NT2/D1 (cell line): ENCODE data around the gene PPP5C.

Source experiments
- SUZ12 ChIP-seq: IDR thresholded peaks from 2 replicates; pipeline ENCODE4 v1.6.1; 2011; ENCODE audit not compliant: insufficient read length, insufficient read depth; ENCODE audit errors: extremely low read depth
- YY1 ChIP-seq: IDR thresholded peaks from 2 replicates; pipeline ENCODE4 v1.6.1; 2011; ENCODE audit not compliant: insufficient read length, insufficient read depth
- ZNF274 ChIP-seq: IDR thresholded peaks from 2 replicates; pipeline ENCODE4 v1.6.1; 2011; ENCODE audit warnings: mild to moderate bottlenecking, low read depth, low read length

DNA sequence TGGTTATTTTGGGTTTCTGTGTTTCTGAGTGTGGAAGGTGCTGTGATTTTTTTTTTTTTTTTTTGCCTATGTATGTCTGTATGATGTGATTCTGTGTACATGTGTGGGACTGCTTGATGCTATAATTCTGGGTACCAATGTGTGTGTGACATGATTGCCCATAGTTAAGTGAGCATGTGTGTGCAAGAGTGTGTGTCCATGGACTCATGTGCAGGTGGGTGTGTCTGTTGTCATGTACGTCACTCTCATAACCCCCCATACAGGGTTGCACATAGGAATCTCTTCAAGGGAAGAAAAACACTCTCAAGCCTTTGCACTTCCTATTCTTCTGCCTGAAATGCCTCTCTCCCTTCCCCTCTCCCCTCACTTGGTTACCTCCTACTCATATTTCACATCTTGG, 2.5 kb upstream of the PPP5C start:
- TF ChIP-seq ZNF274: no peak
- no peak for TF ChIP-seq YY1
- TF ChIP-seq SUZ12: no peak
